ENCODE results near the gene APBA1.
"Not testable (repeated sequence)": the region's sequence is repeated elsewhere in the genome, so short reads cannot be mapped to it uniquely, and the experiment has no call there.

The APBA1 gene

GRCh38 chr9:69606089-69606488 is 66.1 kb downstream of the APBA1 start:
- Mint-ChIP-seq H3K27me3 (peaks cover 4% of the 10 kb centered on the region), H3K4me3 (no peak overlapping the region), H3K4me1 (no peaks in the 10 kb centered on the region), H3K9me3 (no peaks in the 10 kb centered on the region), H3K27ac (no peak overlapping the region), H3K36me3 (no peaks in the 10 kb centered on the region)
- no peak for DNase-seq
- CTCF ChIA-PET, result no interaction called here

- Mint-ChIP-seq H3K36me3 (no peaks in the 10 kb centered on the region), H3K9me3 (no peaks in the 10 kb centered on the region), H3K27me3 (peaks cover 4% of the 10 kb centered on the region), H3K4me3 (no peak overlapping the region), H3K27ac (no peak overlapping the region), H3K4me1 (no peaks in the 10 kb centered on the region)
- CTCF ChIA-PET, result no interaction called here
- DNase-seq, result no peak
Observed at GRCh38 chr9:69605406-69605805, 66.8 kb downstream of the APBA1 start.

- Mint-ChIP-seq H3K27ac (no peak overlapping the region), H3K4me3 (no peak overlapping the region), H3K4me1 (no peaks in the 10 kb centered on the region), H3K36me3 (no peaks in the 10 kb centered on the region), H3K9me3 (no peaks in the 10 kb centered on the region), H3K27me3 (peaks cover 2% of the 10 kb centered on the region)
- CTCF ChIA-PET, result no interaction called here
- no peak for DNase-seq
Observed at GRCh38 chr9:69604568-69605219, 67.5 kb downstream of the APBA1 start.

GRCh38 chr9:69603656-69604055 is 68.5 kb downstream of the APBA1 start:
- Mint-ChIP-seq H3K9me3 (no peaks in the 10 kb centered on the region), H3K27me3 (no peaks in the 10 kb centered on the region), H3K4me1 (no peaks in the 10 kb centered on the region), H3K4me3 (no peak overlapping the region), H3K36me3 (no peaks in the 10 kb centered on the region), H3K27ac (no peak overlapping the region)
- CTCF ChIA-PET, result no interaction called here
- no peak for DNase-seq

DNA sequence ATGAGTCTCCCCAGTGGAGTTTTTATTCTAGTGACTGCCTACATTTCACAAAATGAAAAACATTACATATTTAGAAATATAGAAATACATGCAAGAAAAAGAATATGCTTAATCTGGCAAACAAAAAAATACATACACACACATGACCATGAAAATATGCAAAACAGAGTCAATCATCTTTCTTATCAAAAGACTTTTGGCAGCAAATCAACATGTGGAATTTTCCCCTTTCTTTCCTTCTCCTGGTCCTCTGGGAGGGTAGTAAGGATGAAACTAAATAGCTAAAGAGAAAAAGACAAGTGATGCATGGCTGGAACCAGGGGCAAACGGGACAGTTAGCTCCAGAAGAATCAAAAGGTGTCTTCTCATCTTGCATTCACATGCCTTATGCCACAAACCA is 69.4 kb downstream of the APBA1 start:
- no peaks in the 10 kb centered on the region for H3K27me3 Mint-ChIP-seq
- H3K36me3 Mint-ChIP-seq, result no peaks in the 10 kb centered on the region
- no peak for DNase-seq
- H3K4me1 Mint-ChIP-seq, result no peaks in the 10 kb centered on the region
- no peaks in the 10 kb centered on the region for H3K9me3 Mint-ChIP-seq
- CTCF ChIA-PET, result interaction anchor here (0.7 kb wide), 1 partner anchor 181 kb away, joined by 3 read pairs; no protein-coding TSS in a partner anchor
- no peak overlapping the region for H3K27ac Mint-ChIP-seq
- no peak overlapping the region for H3K4me3 Mint-ChIP-seq

DNA sequence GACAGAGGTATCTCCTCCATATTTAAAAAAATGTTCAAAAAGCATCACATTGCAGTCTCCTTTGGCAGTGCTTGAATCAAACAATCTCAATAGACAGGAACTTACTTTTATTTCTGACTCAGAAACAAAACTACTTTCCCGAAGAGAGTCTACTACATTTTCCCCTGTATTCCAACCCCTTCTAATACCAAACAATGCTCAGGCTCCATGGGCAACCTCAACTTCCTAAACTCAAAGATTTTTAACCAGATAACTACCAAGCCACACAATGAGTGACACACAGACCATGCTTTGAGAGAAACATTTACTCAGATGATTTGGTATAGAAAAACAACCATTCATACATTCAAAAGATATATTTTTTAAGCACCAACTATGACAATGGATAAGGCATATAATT is 70.5 kb downstream of the APBA1 start:
- Mint-ChIP-seq H3K9me3 (peaks cover 4% of the 10 kb centered on the region), H3K27me3 (no peaks in the 10 kb centered on the region), H3K4me1 (peaks cover 3% of the 10 kb centered on the region), H3K36me3 (no peaks in the 10 kb centered on the region), H3K4me3 (no peak overlapping the region), H3K27ac (no peak overlapping the region)
- no peak for DNase-seq
- CTCF ChIA-PET, result no interaction called here

- no peak overlapping the region for H3K4me3 Mint-ChIP-seq
- H3K36me3 Mint-ChIP-seq, result no peaks in the 10 kb centered on the region
- CTCF ChIA-PET, result no interaction called here
- peaks cover 4% of the 10 kb centered on the region for H3K9me3 Mint-ChIP-seq
- H3K4me1 Mint-ChIP-seq, result peaks cover 3% of the 10 kb centered on the region
- no peak for DNase-seq
- no peaks in the 10 kb centered on the region for H3K27me3 Mint-ChIP-seq
- H3K27ac Mint-ChIP-seq, result no peak overlapping the region
Observed at GRCh38 chr9:69600314-69601047, 71.7 kb downstream of the APBA1 start.

- Mint-ChIP-seq H3K4me1 (peaks cover 3% of the 10 kb centered on the region), H3K4me3 (no peak overlapping the region), H3K9me3 (peaks cover 4% of the 10 kb centered on the region), H3K27ac (no peak overlapping the region), H3K27me3 (peaks cover under 1% of the 10 kb centered on the region), H3K36me3 (no peaks in the 10 kb centered on the region)
- CTCF ChIA-PET, result no interaction called here
- no peak for DNase-seq
Observed at GRCh38 chr9:69599232-69599971, 72.8 kb downstream of the APBA1 start.

- H3K4me3 Mint-ChIP-seq, H3K36me3 Mint-ChIP-seq, H3K9me3 Mint-ChIP-seq, DNase-seq, H3K4me1 Mint-ChIP-seq, H3K27me3 Mint-ChIP-seq, CTCF ChIA-PET, H3K27ac Mint-ChIP-seq: not testable (repeated sequence)
Observed at GRCh38 chr9:69596906-69597305, 75.3 kb downstream of the APBA1 start.

GRCh38 chr9:69594180-69594579 is 78.0 kb downstream of the APBA1 start:
- Mint-ChIP-seq H3K9me3 (peaks cover 4% of the 10 kb centered on the region), H3K27ac (no peak overlapping the region), H3K4me3 (no peak overlapping the region), H3K36me3 (no peaks in the 10 kb centered on the region), H3K4me1 (peaks cover 3% of the 10 kb centered on the region), H3K27me3 (peaks cover 6% of the 10 kb centered on the region)
- DNase-seq, result no peak
- CTCF ChIA-PET, result no interaction called here

GRCh38 chr9:69593756-69594155 is 78.4 kb downstream of the APBA1 start:
- H3K9me3 Mint-ChIP-seq, result peaks cover 4% of the 10 kb centered on the region
- H3K4me3 Mint-ChIP-seq, result no peak overlapping the region
- peaks cover 6% of the 10 kb centered on the region for H3K27me3 Mint-ChIP-seq
- H3K27ac Mint-ChIP-seq, result no peak overlapping the region
- peaks cover 3% of the 10 kb centered on the region for H3K4me1 Mint-ChIP-seq
- no peak for DNase-seq
- no peaks in the 10 kb centered on the region for H3K36me3 Mint-ChIP-seq
- CTCF ChIA-PET, result no interaction called here

GRCh38 chr9:69593301-69593700 is 78.9 kb downstream of the APBA1 start:
- Mint-ChIP-seq H3K4me1 (peaks cover 3% of the 10 kb centered on the region), H3K9me3 (peaks cover 4% of the 10 kb centered on the region), H3K36me3 (no peaks in the 10 kb centered on the region), H3K27ac (no peak overlapping the region), H3K4me3 (no peak overlapping the region), H3K27me3 (peaks cover 6% of the 10 kb centered on the region)
- no peak for DNase-seq
- CTCF ChIA-PET, result no interaction called here

- DNase-seq, result no peak
- Mint-ChIP-seq H3K4me1 (no peaks in the 10 kb centered on the region), H3K27me3 (peaks cover 6% of the 10 kb centered on the region), H3K4me3 (no peak overlapping the region), H3K36me3 (no peaks in the 10 kb centered on the region), H3K27ac (no peak overlapping the region), H3K9me3 (no peaks in the 10 kb centered on the region)
- CTCF ChIA-PET, result no interaction called here
Observed at GRCh38 chr9:69590266-69590665, 81.9 kb downstream of the APBA1 start.

DNA sequence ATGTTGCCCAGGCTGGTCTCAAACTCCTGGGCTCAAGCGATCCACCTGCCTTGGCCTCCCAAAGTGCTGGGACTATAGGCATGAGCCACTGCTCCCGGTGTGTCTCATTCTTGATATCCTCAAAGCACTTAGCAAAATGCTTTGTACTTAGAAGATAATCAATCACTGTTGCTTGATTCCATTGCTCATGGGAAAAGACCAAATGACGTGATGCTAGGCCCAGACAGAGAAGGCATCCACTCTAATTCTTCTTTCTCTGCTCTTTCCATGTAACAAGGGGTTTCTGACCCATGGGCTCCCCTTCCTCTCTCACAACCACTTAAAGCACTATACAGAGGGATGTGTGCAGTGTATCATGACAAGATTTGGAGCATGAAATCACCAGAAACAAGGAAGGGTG is 83.0 kb downstream of the APBA1 start:
- Mint-ChIP-seq H3K4me1 (no peaks in the 10 kb centered on the region), H3K36me3 (no peaks in the 10 kb centered on the region), H3K27me3 (peaks cover 4% of the 10 kb centered on the region), H3K9me3 (no peaks in the 10 kb centered on the region), H3K27ac (no peak overlapping the region), H3K4me3 (no peak overlapping the region)
- DNase-seq, result no peak
- CTCF ChIA-PET, result no interaction called here

DNA sequence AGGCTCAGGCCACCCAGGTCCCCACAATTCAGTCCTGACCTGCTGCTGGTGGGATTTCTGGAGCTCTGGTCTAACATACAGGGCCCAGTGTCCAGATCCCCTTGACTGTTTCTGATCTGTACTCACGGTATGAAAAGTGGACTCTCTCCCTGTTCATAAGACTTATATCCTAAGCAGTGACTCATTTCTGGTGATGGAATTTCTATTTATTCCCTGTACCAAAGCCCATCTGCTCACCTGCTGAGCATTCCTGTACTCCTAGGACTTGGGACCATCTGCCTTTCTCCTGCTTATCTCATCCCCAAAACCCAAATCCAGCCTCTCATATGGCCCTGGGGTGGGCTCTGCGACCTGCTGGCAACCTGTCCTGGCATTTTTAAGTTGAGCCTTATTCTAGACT is 86.6 kb downstream of the APBA1 start:
- Mint-ChIP-seq H3K27ac (no peak overlapping the region), H3K27me3 (no peaks in the 10 kb centered on the region), H3K9me3 (no peaks in the 10 kb centered on the region), H3K4me1 (peaks cover 4% of the 10 kb centered on the region), H3K36me3 (no peaks in the 10 kb centered on the region), H3K4me3 (no peak overlapping the region)
- no peak for DNase-seq
- CTCF ChIA-PET, result no interaction called here
